HEK293T (cell line): Measurements from ENCODE around the gene MMP7.

Experiments
- CTCF ChIA-PET: fragments of 350-600 bp; formaldehyde crosslinking; extraction: SDS; loops from one replicate; lab custom pipeline; 2021; ENCODE audit warnings: antibody characterized with exemption, inconsistent platforms; lab: Yijun Ruan, JAX
- POLR2A ChIA-PET: fragments of 350-600 bp; formaldehyde crosslinking; extraction: SDS; loops from one replicate; lab custom pipeline; 2020; ENCODE audit warnings: antibody characterized with exemption, inconsistent platforms; lab: Yijun Ruan, JAX
- DNase-seq: peaks from one replicate; pipeline ENCODE4 v3.0.0; 2012; ENCODE audit warnings: mixed read lengths; ENCODE audit errors: extremely low spot score
- ARNT ChIP-seq: fragments of 450-650 bp; IDR thresholded peaks from 2 replicates; pipeline ENCODE4 v1.6.1; 2017; ENCODE audit warnings: mild to moderate bottlenecking
- BHLHE40 ChIP-seq: fragments of 450-650 bp; IDR thresholded peaks from 2 replicates; pipeline ENCODE4 v1.6.1; 2016; ENCODE audit warnings: mild to moderate bottlenecking, moderate library complexity, borderline replicate concordance
- CTBP1 ChIP-seq: fragments of 450-650 bp; IDR thresholded peaks from 2 replicates; pipeline ENCODE4 v1.6.1; 2016; ENCODE audit warnings: borderline replicate concordance
- ELF4 ChIP-seq: fragments of 450-650 bp; IDR thresholded peaks from 2 replicates; pipeline ENCODE4 v1.6.1; 2017; ENCODE audit warnings: antibody characterized with exemption
- FOXA1 ChIP-seq: fragments of 450-650 bp; IDR thresholded peaks from 2 replicates; pipeline ENCODE4 v1.6.1; 2016; ENCODE audit warnings: mild to moderate bottlenecking
- FOXK2 ChIP-seq: fragments of 450-650 bp; IDR thresholded peaks from 2 replicates; pipeline ENCODE4 v1.6.1; 2016; ENCODE audit warnings: mild to moderate bottlenecking
- FOXM1 ChIP-seq: fragments of 450-650 bp; IDR thresholded peaks from 2 replicates; pipeline ENCODE4 v1.6.1; 2017; ENCODE audit warnings: mild to moderate bottlenecking, borderline replicate concordance
- HDGF ChIP-seq: fragments of 450-650 bp; IDR thresholded peaks from 2 replicates; pipeline ENCODE4 v1.6.1; 2017; ENCODE audit warnings: antibody characterized with exemption, borderline replicate concordance
- L3MBTL2 ChIP-seq: fragments of 450-650 bp; conservative IDR thresholded peaks from 2 replicates; pipeline ENCODE4 v1.6.1; 2016; ENCODE audit warnings: mild to moderate bottlenecking
- LEF1 ChIP-seq: fragments of 450-650 bp; IDR thresholded peaks from 2 replicates; pipeline ENCODE4 v1.6.1; 2017; ENCODE audit warnings: mild to moderate bottlenecking, borderline replicate concordance
- NFRKB ChIP-seq: fragments of 450-650 bp; IDR thresholded peaks from 2 replicates; pipeline ENCODE4 v1.6.1; 2016; ENCODE audit warnings: mild to moderate bottlenecking, moderate library complexity
- SP1 ChIP-seq: fragments of 450-650 bp; IDR thresholded peaks from 2 replicates; pipeline ENCODE4 v1.6.1; 2017
- SUZ12 ChIP-seq: fragments of 450-650 bp; IDR thresholded peaks from 2 replicates; pipeline ENCODE4 v1.6.1; 2016; ENCODE audit warnings: mild to moderate bottlenecking
- TARDBP ChIP-seq: fragments of 450-650 bp; IDR thresholded peaks from 2 replicates; pipeline ENCODE4 v1.6.1; 2016
- ZNF384 ChIP-seq: fragments of 450-650 bp; IDR thresholded peaks from 2 replicates; pipeline ENCODE4 v1.6.1; 2016
- TF ChIP-seq, protein P1 (sequence below): fragments of 450-650 bp; IDR thresholded peaks from 2 replicates; pipeline ENCODE4 v1.6.1; 2016

MMP7 gene

GRCh38 chr11:102572554-102573220 lies 42.1 kb upstream of the MMP7 start:
- CTCF ChIA-PET = interaction anchor here (0.8 to 1.1 kb wide), 2 partner anchors 74 to 94 kb away, joined by 3 to 6 read pairs; no protein-coding TSS in a partner anchor
- POLR2A ChIA-PET = no interaction called here
- TF ChIP-seq FOXM1 = no peak
- no peak for DNase-seq

DNA sequence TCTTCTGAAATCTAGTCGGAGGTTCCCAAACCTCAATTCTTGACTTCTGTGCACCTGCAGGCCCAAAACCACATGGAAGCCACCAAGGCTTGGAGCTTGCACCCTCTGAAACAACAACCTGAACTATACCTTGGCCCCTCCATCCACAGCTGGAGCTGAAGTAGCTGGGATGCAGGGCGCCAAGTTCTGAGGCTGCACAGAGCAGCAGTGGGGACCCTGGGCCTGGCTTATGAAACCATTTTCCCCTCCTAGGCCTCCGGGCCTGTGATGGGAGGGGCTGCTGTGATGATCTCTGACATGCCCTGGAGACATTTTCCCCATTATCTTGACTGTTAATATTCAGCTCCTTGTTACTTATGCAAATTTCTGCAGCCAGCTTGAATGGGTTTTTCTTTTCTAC lies 38.3 kb upstream of the MMP7 start:
- CTCF ChIA-PET = interaction anchor here (0.9 kb wide), 1 partner anchor 24 kb away, joined by 3 read pairs; no protein-coding TSS in a partner anchor
- TF ChIP-seq ARNT (no peak), CTBP1 (no peak), ZNF384 (no peak), ELF4 (no peak), SP1 (no peak), TARDBP (no peak), FOXK2 (no peak)
- TF ChIP-seq, protein P1, sequence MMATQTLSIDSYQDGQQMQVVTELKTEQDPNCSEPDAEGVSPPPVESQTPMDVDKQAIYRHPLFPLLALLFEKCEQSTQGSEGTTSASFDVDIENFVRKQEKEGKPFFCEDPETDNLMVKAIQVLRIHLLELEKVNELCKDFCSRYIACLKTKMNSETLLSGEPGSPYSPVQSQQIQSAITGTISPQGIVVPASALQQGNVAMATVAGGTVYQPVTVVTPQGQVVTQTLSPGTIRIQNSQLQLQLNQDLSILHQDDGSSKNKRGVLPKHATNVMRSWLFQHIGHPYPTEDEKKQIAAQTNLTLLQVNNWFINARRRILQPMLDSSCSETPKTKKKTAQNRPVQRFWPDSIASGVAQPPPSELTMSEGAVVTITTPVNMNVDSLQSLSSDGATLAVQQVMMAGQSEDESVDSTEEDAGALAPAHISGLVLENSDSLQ = no peak
- no peak for DNase-seq
- POLR2A ChIA-PET = no interaction called here

DNA sequence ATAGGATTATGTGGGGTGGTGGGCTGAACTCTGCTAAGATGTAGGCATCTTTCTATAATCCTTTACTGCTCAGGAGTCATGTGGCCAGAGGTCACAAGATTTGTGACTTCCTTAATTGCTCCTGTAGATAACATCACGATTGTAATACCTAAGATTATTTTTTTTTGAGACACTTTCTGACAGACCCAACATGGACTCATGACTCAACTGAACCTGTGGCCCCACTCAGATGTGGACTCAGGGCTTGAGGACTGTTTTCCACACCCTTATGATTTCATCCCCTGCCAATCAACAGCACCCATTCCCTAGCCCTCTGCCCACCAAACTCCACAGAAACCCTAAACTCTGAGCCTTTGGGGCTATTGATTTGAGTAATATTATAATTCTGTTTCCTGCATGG lies 35.6 kb upstream of the MMP7 start:
- ChIA-PET CTCF (no interaction called here), POLR2A (no interaction called here)
- no peak for DNase-seq
- TF ChIP-seq LEF1 (no peak), HDGF (no peak), FOXM1 (no peak), FOXK2 (no peak), TARDBP (no peak), ARNT (no peak), BHLHE40 (no peak), FOXA1 (no peak), ELF4 (no peak), L3MBTL2 (no peak), CTBP1 (no peak)
- TF ChIP-seq, protein P1 = no peak

DNA sequence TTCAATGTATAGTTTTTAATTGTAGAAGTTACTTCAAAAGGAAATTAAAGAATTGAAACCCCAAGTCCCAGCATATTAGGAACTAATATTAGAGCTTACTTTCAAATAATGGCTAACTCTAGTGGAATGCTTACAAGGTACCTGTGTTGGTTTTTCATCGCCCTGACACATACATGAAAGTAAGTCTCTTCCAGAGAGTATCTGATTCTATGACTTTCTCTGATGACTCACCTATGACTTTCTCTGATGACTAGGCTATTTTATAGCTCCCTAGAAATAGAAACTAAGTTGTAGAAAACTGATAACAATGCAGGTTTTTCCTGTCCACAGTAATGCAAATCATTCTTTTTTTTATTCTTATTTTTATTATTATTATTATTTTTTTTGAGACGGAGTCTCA lies 33.6 kb upstream of the MMP7 start:
- CTCF ChIA-PET = no interaction called here
- TF ChIP-seq SP1 (no peak), SUZ12 (no peak), BHLHE40 (no peak), LEF1 (no peak), CTBP1 (no peak)
- DNase-seq = no peak
- POLR2A ChIA-PET = no interaction called here

- CTCF ChIA-PET = no interaction called here
- TF ChIP-seq BHLHE40 (no peak), ARNT (no peak), ZNF384 (no peak), FOXA1 (no peak), FOXM1 (no peak), SUZ12 (no peak), NFRKB (no peak), CTBP1 (no peak), L3MBTL2 (no peak), HDGF (no peak), ELF4 (no peak), SP1 (no peak)
- no peak for DNase-seq
- POLR2A ChIA-PET = no interaction called here
Observed at GRCh38 chr11:102561636-102562035, 31.1 kb upstream of the MMP7 start.

DNA sequence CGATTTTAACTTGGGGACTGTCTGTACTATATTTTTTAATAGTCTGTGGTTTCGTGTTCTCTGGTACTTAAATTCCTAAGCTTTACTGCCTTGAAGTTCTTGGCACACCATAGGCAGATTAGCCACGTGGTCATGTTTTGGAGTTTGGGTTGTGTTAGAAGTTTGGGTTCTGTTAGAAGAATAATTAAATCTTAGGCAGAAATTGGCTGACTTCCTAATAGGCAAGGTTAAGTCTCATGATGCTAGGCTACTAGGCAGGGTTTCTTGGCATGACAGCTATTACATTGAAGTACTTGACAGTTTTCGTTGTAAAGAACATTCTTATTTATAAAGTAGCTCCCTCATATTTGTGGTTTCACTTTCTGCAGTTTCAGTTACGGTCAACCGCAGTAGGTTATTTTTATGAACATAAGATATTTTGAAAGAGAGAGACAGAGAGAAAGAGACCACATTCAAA lies 30.0 kb upstream of the MMP7 start:
- CTCF ChIA-PET = no interaction called here

More for the DNA sequence above, 30.0 kb upstream of the MMP7 start:
- POLR2A ChIA-PET = no interaction called here
- TF ChIP-seq HDGF (no peak), BHLHE40 (no peak), SUZ12 (no peak), FOXK2 (no peak), CTBP1 (no peak), NFRKB (no peak), ARNT (no peak), FOXA1 (no peak), TARDBP (no peak), ELF4 (no peak), FOXM1 (no peak), SP1 (no peak), LEF1 (no peak), L3MBTL2 (no peak)
- TF ChIP-seq, protein P1 = no peak
- DNase-seq = no peak
